Measurements from ENCODE around the gene C2CD4D.

Gene C2CD4D

DNA sequence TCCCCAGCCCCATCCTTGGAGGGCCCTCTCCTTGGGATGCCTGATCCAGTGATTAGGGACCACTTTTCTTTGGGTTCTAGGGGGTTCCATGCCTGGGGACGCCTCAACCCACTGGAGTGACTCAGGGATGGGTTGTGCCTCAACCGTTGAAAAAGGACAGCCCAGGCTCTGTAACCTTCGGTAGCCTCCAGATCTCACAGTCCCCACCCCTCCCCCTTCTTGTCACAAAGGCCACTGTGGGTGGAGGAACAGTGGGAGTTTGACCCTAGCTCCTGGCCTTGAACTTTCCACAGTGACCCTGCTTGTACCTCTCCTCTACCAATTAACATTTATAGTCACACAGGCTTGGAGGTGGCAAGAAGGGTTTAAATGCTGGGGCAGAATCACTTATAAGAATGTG, 5.4 kb downstream of the C2CD4D start:
- DNase-seq (ENCODE audit: low read depth), result no peak

- DNase-seq (ENCODE audit: low read depth), result no peak
Observed at GRCh38 chr1:151833172-151833900, 6.3 kb downstream of the C2CD4D start.

DNA sequence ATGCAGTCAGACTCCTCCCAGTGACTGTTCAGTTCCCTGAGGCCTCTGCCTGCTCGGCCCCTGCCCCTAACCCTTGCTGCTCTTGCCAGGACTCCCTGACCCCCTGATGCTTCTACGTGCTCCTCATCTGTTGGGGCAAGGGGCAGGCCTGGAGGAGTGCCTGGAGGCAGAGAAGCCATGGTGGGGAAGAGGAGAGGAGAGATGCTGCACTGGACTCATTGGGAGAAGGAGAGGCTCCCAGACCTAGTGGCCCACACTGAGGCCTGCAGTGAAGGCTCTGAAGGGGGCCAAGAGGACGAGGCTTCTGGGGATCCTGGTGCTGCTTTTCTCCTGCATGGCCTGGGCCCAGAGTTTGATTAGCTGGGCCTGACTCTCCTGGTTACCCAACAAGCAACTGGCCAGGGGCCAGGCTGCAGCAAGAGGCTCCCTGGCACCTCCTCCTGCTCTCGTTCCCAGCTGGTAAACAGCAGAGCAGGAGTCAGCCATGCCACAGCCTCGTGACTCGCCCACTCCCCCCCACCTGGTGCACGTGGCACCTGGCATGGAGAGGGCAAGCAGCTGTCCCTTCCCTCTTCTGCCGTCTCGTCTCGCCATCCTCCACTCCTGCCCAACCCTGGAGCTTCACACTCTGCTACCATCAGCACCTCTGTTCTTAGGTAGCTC, 7.2 kb downstream of the C2CD4D start:
- DNase-seq (ENCODE audit: low read depth), result no peak

- no peak for DNase-seq (ENCODE audit: low read depth)
Observed at GRCh38 chr1:151831605-151832004, 8.0 kb downstream of the C2CD4D start, which contains the start of gene RORC. TSS of gene RORC (minus strand) at chr1:151831802. CDS start at chr1:151831764, 38 bp downstream.

DNA sequence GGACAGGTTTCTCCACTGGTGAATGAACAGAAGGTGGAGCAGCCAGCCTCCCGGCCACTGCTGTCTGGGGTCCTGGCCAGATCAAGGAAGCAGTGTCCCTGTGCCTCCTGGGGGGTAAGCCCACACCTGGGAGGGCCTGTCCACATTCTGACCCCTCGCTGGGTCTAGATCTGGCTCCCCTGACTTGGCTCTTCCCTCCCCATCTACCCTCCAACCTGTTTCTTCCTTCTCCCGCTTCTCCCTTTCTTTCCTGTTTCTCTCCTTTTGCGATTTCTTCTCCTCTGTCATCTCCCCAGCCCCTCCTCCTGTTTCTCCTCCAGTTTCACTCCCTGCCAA, 8.4 kb downstream of the C2CD4D start:
- DNase-seq (ENCODE audit: low read depth), result no peak

DNA sequence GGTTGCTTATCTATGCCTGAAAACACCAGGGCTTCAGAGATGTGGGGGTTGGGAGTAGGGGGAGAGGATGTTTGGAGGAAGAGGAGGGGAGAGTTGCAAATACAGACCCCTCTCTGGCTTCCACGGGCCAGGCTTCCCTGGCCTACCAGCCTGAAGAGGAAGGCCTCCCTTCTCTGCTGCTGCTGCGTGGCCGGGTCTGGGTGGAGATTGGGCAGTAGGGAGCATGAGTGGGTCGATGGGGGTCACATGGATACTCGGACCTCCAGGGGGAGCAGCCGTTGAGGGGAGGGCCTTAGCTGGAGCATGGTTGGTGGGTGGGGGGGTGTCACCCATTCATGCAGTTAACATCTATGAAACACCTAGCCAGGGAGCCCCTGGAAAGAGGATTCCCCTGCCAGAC, 9.6 kb downstream of the C2CD4D start:
- DNase-seq (ENCODE audit: low read depth), result no peak

DNA sequence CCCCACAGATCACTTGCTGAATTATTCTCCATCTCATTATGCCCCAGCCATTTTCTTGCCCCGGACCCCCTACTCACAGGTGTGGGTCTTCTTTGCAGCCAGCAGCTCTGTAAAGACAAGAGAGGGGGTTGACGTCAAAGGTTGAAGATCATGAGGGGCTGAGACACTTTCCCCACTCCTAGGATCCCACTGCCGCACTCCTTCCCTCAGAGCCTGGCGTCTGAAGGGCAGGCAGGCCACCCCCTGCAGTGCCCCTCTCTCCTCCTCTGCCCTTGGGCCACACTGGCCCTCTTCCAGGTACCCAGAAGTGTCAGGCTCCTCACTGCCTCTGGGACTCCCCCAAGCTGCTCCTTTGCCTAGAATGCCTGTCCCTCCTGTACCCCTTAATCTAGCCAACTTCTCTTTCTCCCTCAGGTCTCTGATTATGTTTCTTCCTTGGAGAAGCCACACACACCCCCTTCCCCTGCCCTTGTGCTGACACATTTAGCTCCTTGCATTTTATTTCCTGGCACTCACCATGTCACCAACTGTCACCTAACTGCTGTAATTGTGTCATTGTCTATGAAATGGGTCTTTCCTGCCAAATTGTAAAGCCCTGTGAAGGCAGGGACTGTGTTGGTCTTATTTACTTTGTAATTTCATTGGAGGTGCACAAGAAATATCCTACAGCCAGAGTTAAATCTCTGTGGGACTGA, 10.1 kb downstream of the C2CD4D start:
- DNase-seq (ENCODE audit: low read depth), result no peak

GRCh38 chr1:151828921-151829320, 10.7 kb downstream of the C2CD4D start:
- DNase-seq (ENCODE audit: low read depth), result no peak

GRCh38 chr1:151827853-151828252, 11.8 kb downstream of the C2CD4D start:
- DNase-seq (ENCODE audit: low read depth), result no peak

- DNase-seq (ENCODE audit: low read depth), result no peak
Observed at GRCh38 chr1:151825751-151826660, 13.6 kb downstream of the C2CD4D start.

DNA sequence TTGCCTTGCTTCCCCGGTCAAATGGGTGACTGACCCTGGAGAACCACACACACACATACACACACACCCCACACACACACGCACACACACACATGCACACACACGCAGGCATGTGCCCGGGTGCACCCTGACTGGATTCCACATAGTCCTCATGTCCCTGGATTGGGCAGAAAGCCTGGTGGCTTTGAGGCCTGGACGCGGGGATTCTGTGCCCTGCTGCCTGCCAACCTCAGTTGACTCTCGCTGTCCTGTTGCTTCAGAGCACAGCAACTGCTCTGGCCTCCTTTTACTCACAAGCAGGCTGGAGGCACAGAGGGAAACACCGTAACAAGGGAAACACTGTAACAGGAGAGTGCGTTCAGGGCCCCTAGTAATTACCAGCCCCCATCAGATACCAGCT, 14.4 kb downstream of the C2CD4D start:
- DNase-seq (ENCODE audit: low read depth), result no peak

DNA sequence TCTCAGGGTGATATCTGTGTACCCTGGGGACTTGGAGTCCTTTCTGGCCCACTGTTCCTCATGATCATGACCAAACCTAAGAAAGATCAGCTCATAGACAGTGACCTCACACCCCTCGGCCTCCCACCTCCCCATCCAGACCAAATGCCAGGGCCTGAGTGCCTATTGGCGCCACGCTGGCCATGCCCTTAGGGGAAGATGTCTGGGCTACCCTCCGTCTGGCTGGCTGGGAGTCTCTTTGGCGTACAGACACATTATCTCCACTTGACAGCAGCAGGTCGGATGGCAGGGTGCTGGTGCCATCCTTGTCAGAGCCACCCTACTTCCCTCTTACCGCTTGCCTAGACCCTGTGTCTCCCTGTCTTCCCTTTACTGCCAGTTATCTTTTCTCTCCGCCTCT, 16.4 kb downstream of the C2CD4D start:
- no peak for DNase-seq (ENCODE audit: low read depth)

GRCh38 chr1:151822404-151822803, 17.2 kb downstream of the C2CD4D start:
- no peak for DNase-seq (ENCODE audit: low read depth)

DNA sequence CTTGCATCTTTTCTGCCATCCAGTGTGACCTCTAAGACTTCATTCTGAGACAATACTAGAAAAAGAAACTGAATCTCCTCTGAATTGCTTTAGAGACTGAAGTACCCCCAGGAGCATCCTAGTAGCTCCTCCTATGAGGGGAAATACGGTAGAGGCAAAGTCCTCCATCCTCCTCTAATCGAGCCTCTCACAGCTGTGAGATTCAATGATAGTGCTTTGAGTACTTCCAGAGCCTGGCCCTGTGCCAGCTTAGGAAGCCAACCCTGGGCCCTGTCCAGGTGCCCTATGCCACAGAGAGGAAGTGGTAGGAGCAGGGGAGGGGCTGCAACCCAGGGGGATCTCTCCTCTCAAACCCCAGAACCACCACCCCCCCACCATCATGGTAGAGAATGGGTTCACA, 18.7 kb downstream of the C2CD4D start:
- DNase-seq (ENCODE audit: low read depth), result no peak

DNA sequence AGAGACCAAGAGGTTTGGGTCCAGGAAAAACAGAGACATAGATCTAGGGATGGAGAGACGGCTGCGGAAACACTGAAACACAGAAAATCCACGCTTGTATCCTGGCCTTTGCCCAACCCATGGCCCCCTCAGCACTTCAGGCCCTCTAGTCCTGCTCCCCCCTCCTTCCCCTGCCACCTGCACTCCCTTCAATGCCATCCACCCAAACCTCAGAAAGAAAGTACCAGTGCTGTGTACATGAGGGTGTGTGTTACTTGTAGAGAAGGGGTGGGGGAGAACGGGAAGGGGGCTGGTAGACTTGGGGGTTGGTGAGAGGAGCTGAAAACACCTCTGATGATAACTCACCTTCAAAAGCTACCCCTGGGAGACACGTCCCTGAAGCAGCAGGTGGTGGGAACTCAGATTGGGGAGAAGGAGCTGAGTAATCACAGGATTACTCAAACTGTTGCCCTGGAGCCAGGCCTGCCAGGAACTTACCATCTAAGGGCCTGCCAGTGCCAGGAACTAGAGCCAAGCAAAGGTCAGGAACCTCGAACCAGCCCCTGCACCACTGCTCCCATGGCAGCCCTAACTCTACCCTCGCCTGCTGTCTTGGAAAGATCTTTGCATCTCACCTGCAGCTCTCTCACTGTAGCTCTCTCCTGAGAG, 19.5 kb downstream of the C2CD4D start:
- no peak for DNase-seq (ENCODE audit: low read depth)

DNA sequence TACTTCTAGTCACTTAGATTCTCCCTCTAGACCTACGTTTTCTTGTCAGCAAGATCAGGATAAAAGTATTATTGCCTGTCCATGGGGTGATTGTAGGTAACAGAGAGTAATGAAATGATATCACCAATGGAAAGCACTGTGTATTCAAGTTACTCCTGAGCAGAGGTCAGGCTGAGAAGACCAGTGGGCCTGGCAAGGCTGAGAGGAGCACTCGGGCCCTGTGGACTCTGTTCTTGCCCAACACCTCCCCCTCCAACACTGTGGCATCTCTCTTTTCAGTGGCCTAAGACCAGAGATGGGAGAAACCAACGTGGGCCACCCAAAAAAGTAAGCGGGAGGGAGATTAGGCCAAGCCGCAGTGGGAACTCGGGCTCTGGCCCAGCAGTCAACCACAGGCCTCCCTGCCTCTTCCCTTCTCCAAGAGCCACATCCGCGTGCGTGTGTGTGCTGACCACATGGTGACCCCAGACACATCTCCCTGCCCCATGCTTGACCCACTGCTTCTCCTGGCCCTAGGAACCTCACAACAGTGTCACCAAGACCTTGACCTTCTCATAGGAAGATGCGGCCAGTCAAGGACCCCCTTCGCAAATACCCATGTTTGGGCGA, 20.3 kb downstream of the C2CD4D start:
- no peak for DNase-seq (ENCODE audit: low read depth)

GRCh38 chr1:151817353-151817730, 22.3 kb downstream of the C2CD4D start:
- DNase-seq (ENCODE audit: low read depth), result no peak

DNA sequence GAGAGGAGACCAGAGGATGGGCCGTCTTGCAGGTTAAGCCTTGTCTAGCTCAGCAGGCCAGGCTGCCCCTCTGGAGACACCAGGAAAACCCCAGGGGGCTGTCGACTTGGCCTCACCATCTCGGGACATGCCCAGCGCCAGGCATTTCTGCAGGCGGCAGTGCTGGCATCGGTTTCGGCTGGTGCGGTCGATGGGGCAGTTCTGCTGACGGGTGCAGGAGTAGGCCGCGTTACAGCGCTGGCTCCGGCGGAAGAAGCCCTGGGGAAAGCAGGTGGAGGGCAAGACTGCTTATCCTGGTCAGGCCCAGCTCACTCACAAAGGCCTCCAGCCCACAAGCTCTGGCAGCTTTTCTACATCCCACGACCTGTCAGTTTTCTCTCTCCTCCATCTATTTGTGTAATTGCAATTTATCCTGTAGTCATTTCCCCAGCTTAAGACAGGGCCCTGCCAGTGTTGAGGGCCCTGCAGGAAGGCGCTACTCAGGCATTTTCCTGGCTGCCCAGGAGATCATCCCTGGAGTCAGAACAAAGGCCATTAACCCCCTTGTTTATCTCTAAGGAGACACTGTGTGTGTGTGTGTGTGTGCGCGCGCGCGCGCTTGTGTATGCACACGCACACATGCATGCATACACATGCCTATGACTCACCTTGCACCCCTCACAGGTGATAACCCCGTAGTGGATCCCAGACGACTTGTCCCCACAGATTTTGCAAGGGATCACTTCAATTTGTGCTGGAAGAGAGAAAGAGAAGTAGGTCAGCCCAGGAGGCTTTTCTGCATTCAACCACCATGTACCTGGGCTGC, 22.9 kb downstream of the C2CD4D start:
- DNase-seq (ENCODE audit: low read depth), result no peak

DNA sequence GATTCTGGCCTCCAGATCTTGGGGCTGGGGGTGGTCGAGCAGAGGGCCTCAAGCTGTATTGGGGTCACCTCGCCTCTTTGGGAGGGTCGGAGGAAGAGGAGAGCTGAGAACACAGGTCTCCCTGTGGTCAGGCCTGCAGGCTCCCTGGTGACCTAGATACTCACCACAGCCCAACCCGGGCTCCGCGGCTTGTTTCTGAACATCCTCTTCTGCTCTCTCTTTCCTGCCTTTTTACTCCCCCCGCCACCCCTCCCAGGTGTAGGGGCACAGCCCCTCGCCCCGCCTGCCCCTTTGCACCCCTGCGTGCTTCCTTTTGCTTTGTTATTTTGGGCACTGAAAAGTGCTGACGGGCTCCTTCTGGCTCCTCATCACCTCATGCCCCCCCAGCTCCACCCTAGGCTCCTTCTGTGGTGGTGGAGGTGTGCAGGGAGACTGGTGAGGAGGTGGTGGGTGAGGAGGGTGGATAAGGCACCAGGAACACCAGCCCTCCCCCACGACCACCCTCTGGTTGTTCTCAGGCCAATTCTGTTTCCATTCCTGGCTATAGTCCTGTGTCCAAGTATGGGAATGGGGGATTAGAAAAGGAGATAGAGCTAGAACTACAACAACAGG, 23.8 kb downstream of the C2CD4D start:
- DNase-seq (ENCODE audit: low read depth), result no peak

DNA sequence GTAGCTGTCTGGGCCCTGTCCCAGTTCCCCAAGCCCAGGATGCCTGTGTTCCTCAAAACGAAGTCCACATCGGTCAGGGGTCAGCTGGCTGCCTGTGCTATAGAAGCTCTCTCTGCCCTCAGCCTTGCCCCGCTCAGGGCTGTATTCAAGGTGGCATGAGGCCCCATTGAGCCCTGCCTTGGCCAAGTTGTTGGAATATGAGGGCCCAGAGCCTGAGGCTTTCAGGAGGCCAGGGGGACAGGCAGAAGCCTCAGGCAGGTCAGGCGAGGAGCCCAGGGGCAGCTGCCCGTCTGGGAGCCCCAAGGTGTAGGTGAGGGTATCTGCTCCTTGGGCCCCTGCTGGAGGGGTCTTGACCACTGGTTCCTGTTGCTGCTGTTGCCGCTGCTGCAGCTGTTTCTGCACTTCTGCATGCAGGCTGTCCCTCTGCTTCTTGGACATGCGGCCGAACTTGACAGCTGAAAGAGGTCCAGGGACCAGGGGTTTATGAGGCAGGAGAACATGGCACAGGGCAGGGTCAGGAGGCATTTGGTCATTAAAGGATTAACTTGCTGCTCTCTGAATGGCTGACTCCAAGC, 24.6 kb downstream of the C2CD4D start:
- DNase-seq (ENCODE audit: low read depth), result no peak

Measured in non-pigmented ciliary epithelial cell (primary cell).